Thoracic aorta (tissue), 2 donors: Measurements from ENCODE around the gene MYO5A. TPM values are rescaled to one million over a fixed set of nuclear protein-coding genes. Genes with fewer than 3 reads are reported as not detected.

ENCODE experiments used
- ATAC-seq: fragments of 150-250 bp; one replicate; pipeline ENCODE4 v1.8.0; 2017; ENCODE audit warnings: low read depth; ENCODE audit not compliant: insufficient number of reproducible peaks, low FRiP score
- DNase-seq: peaks from one replicate; pipeline ENCODE4 v3.0.0-alpha.2; 2020; ENCODE audit warnings: low spot score
- H3K27ac ChIP-seq, 2 donors: fragments of 200-600 bp; sonication (generic); 1 replicate in 1 of 2; 2 replicates in 1 of 2; pipeline ENCODE4 v1.5.1; 2016; ENCODE audit warnings: mild to moderate bottlenecking in 2 of 2, moderate library complexity in 2 of 2
- H3K27me3 ChIP-seq: fragments of 200-600 bp; sonication (generic); replicated peaks from 2 replicates; pipeline ENCODE4 v1.6.0; 2016; ENCODE audit warnings: mild to moderate bottlenecking; ENCODE audit not compliant: insufficient read depth
- H3K36me3 ChIP-seq: fragments of 200-600 bp; sonication (generic); one replicate; pipeline ENCODE4 v1.5.1; 2016
- H3K4me1 ChIP-seq, 2 donors: fragments of 200-600 bp; sonication (generic); 1 replicate in 1 of 2; 2 replicates in 1 of 2; pipeline versions ENCODE4 v1.5.1 to v1.6.0; 2016; ENCODE audit warnings: low read depth in 2 of 2, mild to moderate bottlenecking in 1 of 2; ENCODE audit not compliant: control insufficient read depth in 1 of 2
- H3K4me3 ChIP-seq: fragments of 200-600 bp; sonication (generic); 2 replicates; pipeline ENCODE4 v1.5.1; 2016; ENCODE audit warnings: mild to moderate bottlenecking
- H3K9me3 ChIP-seq: fragments of 200-600 bp; sonication (generic); 2 replicates; pipeline ENCODE4 v1.5.1; 2016
- CTCF ChIP-seq: fragments of 200-600 bp; sonication (generic); IDR thresholded peaks from one replicate; pipeline ENCODE4 v1.5.1; 2019; ENCODE audit warnings: antibody characterized with exemption
- total RNA-seq, 2 donors: library from RNA; depleted of rRNA; stranded (reverse); fragments of >200 nt; gene quantifications; one replicate each; pipeline versions ENCODE4 v1.1.0 to v1.2.3, GENCODE V29; 2016

The MYO5A gene
- total RNA-seq, 2 donors from 2014 or later, result 37.6 to 58.8 TPM

- Histone ChIP-seq H3K27me3 (no peaks in the 10 kb centered on the region), H3K36me3 (no peaks in the 10 kb centered on the region), H3K4me1 (peaks cover 6 to 17% of the 10 kb centered on the region in 2 donors), H3K4me3 (no peak overlapping the region), H3K9me3 (no peaks in the 10 kb centered on the region), H3K27ac (no peak overlapping the region)
- TF ChIP-seq CTCF, result no peak
- no peak for DNase-seq
- ATAC-seq, result no peak
Observed at GRCh38 chr15:52486003-52486996, 42.4 kb downstream of the MYO5A start.

GRCh38 chr15:52485290-52485689, 43.4 kb downstream of the MYO5A start:
- no peak for ATAC-seq
- no peak for DNase-seq
- peaks cover 11 to 19% of the 10 kb centered on the region in 2 donors for H3K4me1 ChIP-seq
- H3K27me3 ChIP-seq, result no peaks in the 10 kb centered on the region
- H3K36me3 ChIP-seq, result no peaks in the 10 kb centered on the region
- H3K27ac ChIP-seq, result no peak overlapping the region
- H3K4me3 ChIP-seq, result no peak overlapping the region
- H3K9me3 ChIP-seq, result no peaks in the 10 kb centered on the region
- no peak for TF ChIP-seq CTCF

DNA sequence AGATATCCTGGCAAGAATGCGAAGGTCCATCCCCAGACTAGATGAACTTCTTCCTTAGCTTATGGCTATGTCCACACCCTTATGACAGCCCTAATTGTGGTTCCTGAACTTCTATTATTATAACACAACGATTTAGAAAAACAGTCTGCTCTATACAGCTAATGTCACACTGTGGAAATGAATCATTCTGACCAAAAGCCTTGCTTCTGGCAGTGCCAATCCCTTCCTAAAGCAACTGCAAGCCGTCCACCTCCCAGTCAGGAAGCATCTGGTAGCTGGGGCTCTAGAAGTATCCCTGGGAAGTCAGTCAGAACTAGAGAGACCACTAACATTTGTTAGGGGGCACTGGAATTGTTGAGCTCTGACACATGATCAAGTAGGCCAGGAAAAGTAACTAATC, 45.0 kb downstream of the MYO5A start:
- TF ChIP-seq CTCF, result no peak
- ATAC-seq (no peak), DNase-seq (no peak)
- Histone ChIP-seq H3K4me3 (no peak overlapping the region), H3K4me1 (peaks cover 11 to 19% of the 10 kb centered on the region in 2 donors), H3K27ac (no peak overlapping the region), H3K9me3 (no peaks in the 10 kb centered on the region), H3K27me3 (no peaks in the 10 kb centered on the region), H3K36me3 (no peaks in the 10 kb centered on the region)

- Histone ChIP-seq H3K36me3 (no peaks in the 10 kb centered on the region), H3K27ac (no peak overlapping the region), H3K27me3 (no peaks in the 10 kb centered on the region), H3K4me1 (peaks cover 11 to 19% of the 10 kb centered on the region in 2 donors), H3K4me3 (no peak overlapping the region), H3K9me3 (no peaks in the 10 kb centered on the region)
- ATAC-seq (no peak), DNase-seq (no peak)
- no peak for TF ChIP-seq CTCF
Observed at GRCh38 chr15:52481915-52482314, 46.8 kb downstream of the MYO5A start.

GRCh38 chr15:52480990-52481389, 47.7 kb downstream of the MYO5A start:
- DNase-seq, result no peak
- H3K4me1 ChIP-seq, result peaks cover 11 to 19% of the 10 kb centered on the region in 2 donors
- no peak for TF ChIP-seq CTCF
- H3K9me3 ChIP-seq, result no peaks in the 10 kb centered on the region
- no peak overlapping the region for H3K27ac ChIP-seq
- H3K36me3 ChIP-seq, result no peaks in the 10 kb centered on the region
- no peak for ATAC-seq
- H3K27me3 ChIP-seq, result no peaks in the 10 kb centered on the region
- H3K4me3 ChIP-seq, result no peak overlapping the region
